Liver (tissue), 3 donors: ENCODE data around the gene U2AF1.
"Not testable (repeated sequence)": the region's sequence is repeated elsewhere in the genome, so short reads cannot be mapped to it uniquely, and the experiment has no call there.

ENCODE experiments used
- CTCF ChIP-seq: fragments of 150-350 bp; IDR thresholded peaks from 2 replicates; pipeline ENCODE4 v1.5.1; 2017; ENCODE audit warnings: improper control_type of control experiment, low read depth, low read length; ENCODE audit not compliant: missing input control
- EGR1 ChIP-seq, 2 donors: IDR thresholded peaks; 2 replicates each; pipeline ENCODE4 v1.6.1; 2016 to 2018; ENCODE audit warnings: antibody characterized with exemption in 2 of 2, low read depth in 2 of 2
- FOXA1 ChIP-seq: IDR thresholded peaks from 2 replicates; pipeline ENCODE4 v1.6.1; 2016; ENCODE audit warnings: antibody characterized with exemption
- donor health status: healthy.
- donor health status: healthy.

- TF ChIP-seq EGR1 (IDR thresholded peaks at IDR 0.05; ENCODE audit: low read depth in 2 of 2); CTCF; FOXA1: not testable (repeated sequence)
Observed at GRCh38 chr21:43089463-43089862, 17.9 kb downstream of the U2AF1 start.
